ENCODE results near the gene NAXD. TPM values are rescaled to one million over a fixed set of nuclear protein-coding genes. Genes with fewer than 3 reads are reported as not detected.

NAXD gene
- total RNA-seq, 1 experiment from 2014 or later, result 32.1 TPM

DNA sequence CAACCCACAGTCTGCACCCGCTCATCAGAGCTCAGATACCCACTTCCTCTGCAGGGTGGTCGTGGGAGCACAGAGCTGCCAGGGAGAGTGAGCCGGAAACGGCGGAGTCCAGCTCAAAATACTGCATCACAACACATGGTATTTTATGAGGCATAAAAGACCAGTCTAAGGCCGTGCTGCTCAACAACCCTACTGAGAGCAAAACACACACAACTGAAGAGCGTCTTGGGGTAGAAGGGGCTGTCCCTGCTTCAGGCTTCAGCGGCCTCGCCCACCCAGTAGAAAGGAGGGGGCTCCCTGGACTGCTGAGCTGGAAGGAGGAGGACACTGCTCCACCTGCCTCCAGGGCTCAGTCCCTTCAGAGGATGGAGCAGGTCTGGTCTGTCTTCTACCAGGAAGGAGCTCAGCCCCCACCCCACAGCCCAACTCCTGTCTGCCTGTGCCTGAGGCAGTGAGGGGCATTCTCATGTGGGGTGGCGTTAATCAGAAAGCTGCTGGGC, 36.9 kb downstream of the NAXD start:
- Histone ChIP-seq H3K27ac (ENCODE audit: low read depth, low read length) (no peak overlapping the region), H3K27me3 (ENCODE audit: insufficient read depth, low read length) (no peaks in the 10 kb centered on the region), H3K4me2 (ENCODE audit: low read length) (no peak overlapping the region), H3K36me3 (ENCODE audit: control insufficient read depth in 1 of 2, insufficient read depth in 2 of 2, low read length in 2 of 2) (peaks cover 0 to 2% of the 10 kb centered on the region in 2 experiments; a peak in 1 of 4 replicates), H2AFZ (ENCODE audit: low read depth, low read length, poor library complexity, severe bottlenecking) (no peak overlapping the region), H3K79me2 (ENCODE audit: insufficient read depth, low read length) (0 out of 2 replicates have a peak, but pooled peaks cover 2% of the 10 kb centered on the region), H3K4me3 (replicated peaks in 1 of 2; ENCODE audit: low read depth in 1 of 2, low read length in 2 of 2) (no peak overlapping the region), H3K4me1 (ENCODE audit: control insufficient read depth in 1 of 2, insufficient read depth in 2 of 2, low read length in 2 of 2) (no peaks in the 10 kb centered on the region), H3K9me3 (ENCODE audit: control insufficient read depth in 1 of 2, insufficient read depth in 1 of 2, low read depth in 1 of 2, low read length in 2 of 2) (no peaks in the 10 kb centered on the region), H3K9ac (ENCODE audit: low read length) (no peak overlapping the region), H3K9me2 (ENCODE audit: insufficient read depth) (no peaks in the 10 kb centered on the region), H4K20me1 (ENCODE audit: insufficient read depth) (no peaks in the 10 kb centered on the region)
- RAD21 ChIA-PET (ENCODE audit: low non-redundant PET in 1 of 2, low total read pairs in 2 of 2, uncharacterized antibody in 2 of 2, unreplicated experiment in 2 of 2), result no interaction called here
- ATAC-seq (no peak), DNase-seq (ENCODE audit: low read depth, low spot score) (no peak)
- CTCF ChIA-PET, result no interaction called here
- POLR2A ChIA-PET, result no interaction called here
- intact Hi-C loops (cut with micrococcal nuclease), result no loop called here
- no TSS peak for BruUV-seq (replicated peaks)
- no peak for TF ChIP-seq POLR2A (IDR thresholded peaks at IDR 0.05; ENCODE audit: borderline replicate concordance, extremely low read depth, insufficient read depth, insufficient read length)
- TF ChIP-seq, protein P1, sequence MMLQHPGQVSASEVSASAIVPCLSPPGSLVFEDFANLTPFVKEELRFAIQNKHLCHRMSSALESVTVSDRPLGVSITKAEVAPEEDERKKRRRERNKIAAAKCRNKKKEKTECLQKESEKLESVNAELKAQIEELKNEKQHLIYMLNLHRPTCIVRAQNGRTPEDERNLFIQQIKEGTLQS (IDR thresholded peaks at IDR 0.05), result no peak
- TF ChIP-seq YY1 (IDR thresholded peaks at IDR 0.05; ENCODE audit: extremely low read depth, insufficient replicate concordance, low read depth, low read length), result no peak
- TF ChIP-seq SP1 (IDR thresholded peaks at IDR 0.05; ENCODE audit: low read depth), result no peak
- TF ChIP-seq JUND (IDR thresholded peaks at IDR 0.05), result no peak
- no peak for TF ChIP-seq SRF (IDR thresholded peaks at IDR 0.05; ENCODE audit: low read depth)
- TF ChIP-seq FOSL1 (IDR thresholded peaks at IDR 0.05; ENCODE audit: low read depth), result no peak
- TF ChIP-seq CEBPB (IDR thresholded peaks at IDR 0.05; ENCODE audit: low read depth), result no peak
- TF ChIP-seq TCF7L2 (IDR thresholded peaks at IDR 0.05; ENCODE audit: borderline replicate concordance, extremely low read depth, insufficient read depth, insufficient read length), result no peak
- TF ChIP-seq POLR2AphosphoS5 (IDR thresholded peaks at IDR 0.05; ENCODE audit: low read depth, low read length), result no peak
- TF ChIP-seq ZFX (IDR thresholded peaks at IDR 0.05), result no peak
- TF ChIP-seq, protein P2, sequence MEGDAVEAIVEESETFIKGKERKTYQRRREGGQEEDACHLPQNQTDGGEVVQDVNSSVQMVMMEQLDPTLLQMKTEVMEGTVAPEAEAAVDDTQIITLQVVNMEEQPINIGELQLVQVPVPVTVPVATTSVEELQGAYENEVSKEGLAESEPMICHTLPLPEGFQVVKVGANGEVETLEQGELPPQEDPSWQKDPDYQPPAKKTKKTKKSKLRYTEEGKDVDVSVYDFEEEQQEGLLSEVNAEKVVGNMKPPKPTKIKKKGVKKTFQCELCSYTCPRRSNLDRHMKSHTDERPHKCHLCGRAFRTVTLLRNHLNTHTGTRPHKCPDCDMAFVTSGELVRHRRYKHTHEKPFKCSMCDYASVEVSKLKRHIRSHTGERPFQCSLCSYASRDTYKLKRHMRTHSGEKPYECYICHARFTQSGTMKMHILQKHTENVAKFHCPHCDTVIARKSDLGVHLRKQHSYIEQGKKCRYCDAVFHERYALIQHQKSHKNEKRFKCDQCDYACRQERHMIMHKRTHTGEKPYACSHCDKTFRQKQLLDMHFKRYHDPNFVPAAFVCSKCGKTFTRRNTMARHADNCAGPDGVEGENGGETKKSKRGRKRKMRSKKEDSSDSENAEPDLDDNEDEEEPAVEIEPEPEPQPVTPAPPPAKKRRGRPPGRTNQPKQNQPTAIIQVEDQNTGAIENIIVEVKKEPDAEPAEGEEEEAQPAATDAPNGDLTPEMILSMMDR (IDR thresholded peaks at IDR 0.05 in 2 of 3, conservative IDR thresholded peaks at IDR 0.05 in 1 of 3; ENCODE audit: borderline replicate concordance in 1 of 3, insufficient read depth in 1 of 3, low read depth in 2 of 3, low read length in 2 of 3), result no peak

All from HCT116 (cell line).